WI38 (cell line): ENCODE measurements around the gene PARS2.

ENCODE experiments used
- H3K4me3 ChIP-seq: 2 replicates; pipeline ENCODE4 v1.5.1; 2011; ENCODE audit warnings: low read depth, mild to moderate bottlenecking, control low read depth, low read length
- CTCF ChIP-seq: IDR thresholded peaks from 2 replicates; pipeline ENCODE4 v1.5.1; 2012; ENCODE audit warnings: low read depth, mild to moderate bottlenecking, control low read depth, low read length

PARS2 gene

GRCh38 chr1:54743416-54744226 lies 20.7 kb downstream of the PARS2 start:
- no peak overlapping the region for H3K4me3 ChIP-seq
- TF ChIP-seq CTCF: no peak

- TF ChIP-seq CTCF: no peak
Observed at GRCh38 chr1:54742282-54742681, 22.0 kb downstream of the PARS2 start.

GRCh38 chr1:54741531-54741930 lies 22.8 kb downstream of the PARS2 start:
- no peak for TF ChIP-seq CTCF
- no peak overlapping the region for H3K4me3 ChIP-seq

More at GRCh38 chr1:54742282-54742681, 22.0 kb downstream of the PARS2 start:
- no peak overlapping the region for H3K4me3 ChIP-seq

GRCh38 chr1:54738244-54738643 lies 26.1 kb downstream of the PARS2 start:
- no peak overlapping the region for H3K4me3 ChIP-seq
- TF ChIP-seq CTCF: no peak

- no peak for TF ChIP-seq CTCF
- no peak overlapping the region for H3K4me3 ChIP-seq
Observed at GRCh38 chr1:54736685-54737084, 27.6 kb downstream of the PARS2 start.

GRCh38 chr1:54728027-54728426 lies 36.3 kb downstream of the PARS2 start:
- no peak overlapping the region for H3K4me3 ChIP-seq
- no peak for TF ChIP-seq CTCF

- H3K4me3 ChIP-seq: no peak overlapping the region
- TF ChIP-seq CTCF: no peak
Observed at GRCh38 chr1:54724771-54725170, 39.6 kb downstream of the PARS2 start.
